ENCODE measurements around the gene MMP25.
"Not testable (repeated sequence)": the region's sequence is repeated elsewhere in the genome, so short reads cannot be mapped to it uniquely, and the experiment has no call there.

Gene MMP25

GRCh38 chr16:3074860-3075522 lies 28.6 kb downstream of the MMP25 start:
- no peak for DNase-seq

- DNase-seq = no peak
Measured at GRCh38 chr16:3075523-3075915, 29.2 kb downstream of the MMP25 start.

- DNase-seq = not testable (repeated sequence)
Measured at GRCh38 chr16:3075946-3076345, 29.6 kb downstream of the MMP25 start.

- no peak for DNase-seq
Measured at GRCh38 chr16:3076577-3076976, 30.2 kb downstream of the MMP25 start.

GRCh38 chr16:3080024-3080423 lies 33.7 kb downstream of the MMP25 start:
- DNase-seq = no peak

- DNase-seq = not testable (repeated sequence)
Measured at GRCh38 chr16:3081957-3082356, 35.6 kb downstream of the MMP25 start.

- not testable (repeated sequence) for DNase-seq
Measured at GRCh38 chr16:3083408-3083807, 37.0 kb downstream of the MMP25 start.

- no peak for DNase-seq
Measured at GRCh38 chr16:3084491-3084890, 38.1 kb downstream of the MMP25 start.

- no peak for DNase-seq
Measured at GRCh38 chr16:3084969-3085670, 38.8 kb downstream of the MMP25 start.

- no peak for DNase-seq
Measured at GRCh38 chr16:3085868-3086595, 39.7 kb downstream of the MMP25 start.

GRCh38 chr16:3086596-3087242 lies 40.4 kb downstream of the MMP25 start:
- DNase-seq = no peak

GRCh38 chr16:3087243-3088235 lies 41.2 kb downstream of the MMP25 start:
- no peak for DNase-seq

GRCh38 chr16:3088450-3088849 lies 42.1 kb downstream of the MMP25 start:
- no peak for DNase-seq

- DNase-seq = no peak
Measured at GRCh38 chr16:3088925-3089716, 42.8 kb downstream of the MMP25 start.

- no peak for DNase-seq
Measured at GRCh38 chr16:3089717-3090592, 43.6 kb downstream of the MMP25 start.

- DNase-seq = no peak
Measured at GRCh38 chr16:3091551-3091950, 45.2 kb downstream of the MMP25 start.

- DNase-seq = no peak
Measured at GRCh38 chr16:3092501-3092941, 46.2 kb downstream of the MMP25 start.

GRCh38 chr16:3094289-3095027 lies 48.1 kb downstream of the MMP25 start:
- peak; percentile 20 for DNase-seq

- no peak for DNase-seq
Measured at GRCh38 chr16:3095869-3096268, 49.5 kb downstream of the MMP25 start.
